ENCODE data around the gene CCDC201.

CCDC201 gene, protein sequence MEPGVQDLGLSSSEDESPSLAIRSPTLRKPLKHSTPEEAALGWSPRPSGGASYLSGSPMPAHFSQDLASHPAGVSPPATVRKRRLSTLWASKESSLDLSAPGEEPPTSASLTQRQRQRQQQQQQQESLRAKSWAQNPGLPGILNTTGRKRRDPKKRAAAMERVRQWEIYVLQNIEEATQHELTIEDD

DNA sequence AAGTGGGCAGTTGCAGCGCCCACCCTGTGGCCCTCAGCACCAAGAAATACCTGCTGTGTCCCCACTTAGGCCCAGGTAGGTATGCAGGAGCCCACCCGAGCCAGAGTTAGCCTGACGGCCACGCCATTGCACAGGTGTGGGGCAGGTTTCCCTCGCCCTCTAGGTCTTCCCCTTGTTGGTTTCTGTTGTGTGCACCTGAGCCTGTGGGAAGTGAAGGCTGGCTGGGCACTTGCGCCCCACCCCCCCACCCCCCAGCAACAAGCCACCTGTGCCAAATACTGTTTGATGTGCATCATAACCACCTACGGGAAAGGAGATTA lies at the start of gene CCDC201:
Gene CCDC201, minus strand, starts transcription at position 48 of the 320 bp plus-strand sequence. CDS start 75 bp downstream, outside the sequence.
- no peak within 1 kb of the TSS for H3K9ac ChIP-seq (ENCODE audit: low read depth, low read length)
- H3K4me1 ChIP-seq (ENCODE audit: insufficient read depth, low read length) = no peaks in the 10 kb centered on the region
- H3K9me3 ChIP-seq (ENCODE audit: control insufficient read depth, insufficient read depth, low read length) = no peaks in the 10 kb centered on the region; the same call in 1 of the 2 replicates
- H3K36me3 ChIP-seq (ENCODE audit: insufficient read depth, low read length) = no peaks in the 10 kb centered on the region

DNA sequence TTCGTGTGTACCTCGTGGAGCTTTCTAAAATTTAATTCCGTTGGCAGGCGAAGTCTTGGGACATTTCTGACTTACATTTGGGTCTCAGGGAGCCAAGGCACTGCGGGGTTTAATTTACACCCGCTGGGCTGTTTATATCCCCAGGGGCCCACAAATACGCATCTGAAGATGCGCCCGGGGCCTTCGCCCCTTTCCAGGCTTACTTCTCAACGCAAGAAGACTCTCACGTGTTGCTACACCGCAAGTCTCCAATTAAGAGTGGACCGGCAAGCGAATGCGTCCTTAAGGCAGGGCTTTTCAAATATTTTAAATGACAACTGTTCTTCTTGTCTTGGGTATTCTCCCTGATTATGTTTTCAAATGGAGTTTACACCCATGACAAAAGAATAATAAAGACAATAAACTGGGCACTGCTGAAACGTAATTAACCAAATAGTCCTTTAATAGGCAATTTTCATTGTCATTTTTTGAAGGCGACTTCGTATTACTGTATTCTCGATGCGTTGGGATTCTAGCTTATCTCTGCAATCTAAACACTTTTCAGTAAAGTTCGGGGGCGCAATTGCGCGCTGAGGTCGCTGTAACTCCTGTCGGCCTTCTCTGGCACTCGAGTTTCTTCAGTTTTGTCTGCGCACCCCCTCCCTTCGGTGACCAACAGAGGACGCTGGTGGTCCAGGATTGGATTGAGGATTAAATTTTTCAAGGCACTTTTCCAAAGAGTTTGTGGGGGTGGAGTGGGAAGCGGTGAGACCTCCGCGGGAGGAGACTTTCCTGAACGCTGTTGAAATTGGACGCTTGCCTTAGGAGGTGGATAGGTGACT lies 49.0 kb upstream of the CCDC201 start:
- Histone ChIP-seq H3K9ac (ENCODE audit: low read depth, low read length) (peak overlapping the region; percentile 52), H3K36me3 (ENCODE audit: insufficient read depth, low read length) (no peaks in the 10 kb centered on the region), H3K4me1 (ENCODE audit: insufficient read depth, low read length) (peaks cover 12% of the 10 kb centered on the region), H3K9me3 (ENCODE audit: control insufficient read depth, insufficient read depth, low read length) (no peaks in the 10 kb centered on the region)

DNA sequence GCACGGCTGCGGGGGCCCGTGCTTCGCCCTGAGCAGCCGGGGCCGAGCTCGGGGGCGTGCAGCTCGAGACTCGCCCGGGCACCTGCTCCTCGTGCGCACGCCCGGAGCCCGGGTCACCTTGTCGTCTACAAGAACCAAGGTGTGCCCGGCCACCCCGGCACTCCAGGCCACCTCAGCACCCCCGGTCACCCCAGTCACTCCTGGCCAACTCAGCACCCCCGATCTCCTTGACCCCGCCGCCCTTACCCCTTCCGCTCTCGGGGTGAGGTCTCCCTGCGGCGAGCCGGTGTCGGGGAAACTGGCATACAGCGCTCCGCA lies 48.5 kb upstream of the CCDC201 start:
- no peaks in the 10 kb centered on the region for H3K9me3 ChIP-seq (ENCODE audit: control insufficient read depth, insufficient read depth, low read length)
- peaks cover 12% of the 10 kb centered on the region for H3K4me1 ChIP-seq (ENCODE audit: insufficient read depth, low read length)
- H3K36me3 ChIP-seq (ENCODE audit: insufficient read depth, low read length) = no peaks in the 10 kb centered on the region
- peak overlapping the region; percentile 45 for H3K9ac ChIP-seq (ENCODE audit: low read depth, low read length)

DNA sequence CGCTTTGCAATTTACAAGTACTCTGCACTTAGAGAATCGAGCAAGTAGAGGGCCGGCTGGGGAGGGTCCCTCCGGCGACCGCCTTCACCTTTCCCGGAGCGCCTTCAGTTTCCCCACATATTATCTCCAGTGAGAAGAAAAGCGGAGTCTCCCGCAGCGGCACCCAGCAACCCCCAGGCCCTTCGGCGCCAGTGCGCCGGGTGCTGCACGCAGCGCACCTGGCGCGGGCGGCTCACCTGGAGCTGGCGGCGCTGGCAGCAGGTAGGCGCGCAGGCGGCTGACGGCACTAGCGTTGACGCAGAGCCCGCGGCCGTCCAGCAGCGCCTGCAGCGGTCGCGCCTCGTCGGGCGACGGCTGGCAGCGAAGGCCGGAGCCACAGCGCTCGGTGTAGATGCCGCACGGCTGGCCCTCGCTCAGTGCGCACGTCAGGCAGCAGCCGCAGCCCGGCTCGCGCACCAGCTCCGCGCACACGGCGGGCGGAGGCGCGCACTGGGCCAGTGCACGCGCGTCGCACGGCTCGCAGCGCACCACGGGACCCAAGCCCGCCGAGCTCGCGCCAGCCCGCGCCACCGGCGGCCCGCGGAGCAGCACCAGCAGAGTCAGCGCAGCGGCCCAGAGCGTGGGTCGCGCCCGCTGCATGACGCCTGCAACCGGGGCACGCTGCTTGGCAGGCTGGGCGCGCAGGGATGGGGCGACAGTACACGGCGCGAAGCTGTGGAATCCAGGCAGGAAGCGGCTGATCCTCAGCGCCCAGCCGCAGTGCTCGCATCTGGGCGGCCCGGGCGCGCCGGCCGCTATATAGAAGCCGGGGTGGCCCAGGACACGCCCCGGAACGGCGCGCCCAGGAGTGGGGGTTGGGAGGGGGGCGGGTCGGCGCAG lies 47.9 kb upstream of the CCDC201 start, which contains the start of gene IGFBP3:
Gene IGFBP3, minus strand, starts transcription at position 771 of the 879 bp plus-strand sequence. Its CDS starts 132 bp downstream, at position 639.
- H3K9ac ChIP-seq (ENCODE audit: low read depth, low read length) = peak within 1 kb of the TSS; percentile 45

DNA sequence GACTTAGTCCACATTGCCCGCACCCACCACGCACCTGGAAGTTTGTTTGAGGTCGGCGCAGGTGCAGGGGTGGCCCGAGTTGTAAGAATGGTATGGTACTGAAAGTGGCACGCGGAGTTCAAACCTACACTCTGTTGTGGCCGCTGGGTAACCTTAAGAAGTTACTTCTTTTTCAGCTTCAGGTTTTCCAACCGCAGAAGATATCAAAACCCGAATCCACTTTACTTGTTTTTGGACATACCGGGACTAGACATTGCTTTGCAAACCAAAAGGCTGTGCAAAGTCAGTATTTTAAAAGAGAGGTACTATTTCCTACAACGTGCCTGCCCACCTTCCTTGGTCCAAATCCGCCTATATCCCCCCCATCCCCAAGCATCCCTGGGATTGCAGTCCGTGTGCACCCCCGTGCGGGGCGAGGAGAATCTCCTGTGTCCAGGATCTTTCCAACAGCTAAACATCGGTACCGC lies 47.1 kb upstream of the CCDC201 start:
- H3K36me3 ChIP-seq (ENCODE audit: insufficient read depth, low read length) = no peaks in the 10 kb centered on the region
- H3K9ac ChIP-seq (ENCODE audit: low read depth, low read length) = peak overlapping the region; percentile 45; the same call in 1 of the 2 replicates
- peaks cover 12% of the 10 kb centered on the region for H3K4me1 ChIP-seq (ENCODE audit: insufficient read depth, low read length)
- H3K9me3 ChIP-seq (ENCODE audit: control insufficient read depth, insufficient read depth, low read length) = no peaks in the 10 kb centered on the region

More for the DNA sequence above, 47.9 kb upstream of the CCDC201 start, which contains the start of gene IGFBP3:
- no peaks in the 10 kb centered on the region for H3K9me3 ChIP-seq (ENCODE audit: control insufficient read depth, insufficient read depth, low read length)
- peaks cover 12% of the 10 kb centered on the region for H3K4me1 ChIP-seq (ENCODE audit: insufficient read depth, low read length)
- H3K36me3 ChIP-seq (ENCODE audit: insufficient read depth, low read length) = no peaks in the 10 kb centered on the region

DNA sequence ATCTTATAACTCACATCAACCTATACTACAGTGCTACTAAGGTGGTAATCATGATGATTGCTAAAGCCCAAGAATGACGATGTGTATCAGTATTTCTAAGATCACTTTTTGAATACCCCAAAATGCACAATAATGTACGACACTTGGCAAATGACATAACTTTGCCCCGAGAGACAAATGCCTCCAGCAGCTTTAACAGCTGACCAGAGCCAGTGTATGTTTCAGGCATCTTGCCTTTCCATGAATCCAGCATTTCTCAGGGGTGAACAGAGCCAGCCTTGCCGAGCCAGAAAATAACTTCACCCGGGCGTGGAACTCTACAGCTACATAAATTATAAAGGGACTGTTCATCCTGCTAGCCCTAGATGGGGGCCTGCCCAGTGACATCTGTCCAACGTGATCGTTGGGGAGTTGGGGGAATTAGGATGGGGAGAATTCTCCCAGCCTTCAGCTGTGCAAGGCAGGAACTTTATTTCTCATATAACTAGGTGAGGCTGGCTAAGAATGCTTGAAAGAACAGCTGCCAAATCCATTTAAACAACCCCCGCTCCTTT lies 46.4 kb upstream of the CCDC201 start:
- H3K4me1 ChIP-seq (ENCODE audit: insufficient read depth, low read length) = peaks cover 11% of the 10 kb centered on the region
- no peaks in the 10 kb centered on the region for H3K9me3 ChIP-seq (ENCODE audit: control insufficient read depth, insufficient read depth, low read length)
- H3K9ac ChIP-seq (ENCODE audit: low read depth, low read length) = no peak overlapping the region; the same call in 1 of the 2 replicates
- no peaks in the 10 kb centered on the region for H3K36me3 ChIP-seq (ENCODE audit: insufficient read depth, low read length)

DNA sequence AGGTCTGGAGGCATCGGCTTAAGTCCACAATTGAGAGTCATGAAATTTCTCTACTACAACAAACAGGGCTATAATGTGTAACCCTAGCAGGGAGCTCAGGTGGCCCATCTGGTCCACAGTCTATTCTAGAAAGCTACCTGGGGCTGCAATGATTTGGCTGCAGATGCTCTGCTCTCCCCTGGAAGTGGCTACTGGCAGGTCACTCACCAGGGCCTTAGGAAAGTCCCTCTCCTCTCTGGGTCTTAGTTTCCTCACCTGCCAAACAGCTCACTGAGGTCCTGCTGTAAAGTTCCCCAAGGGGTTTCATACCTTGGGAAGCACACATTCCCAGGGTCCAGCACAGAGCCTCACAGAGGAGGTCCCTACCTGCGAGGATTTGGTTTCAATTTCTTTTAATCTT lies 45.7 kb upstream of the CCDC201 start:
- H3K9ac ChIP-seq (ENCODE audit: low read depth, low read length) = no peak overlapping the region
- H3K4me1 ChIP-seq (ENCODE audit: insufficient read depth, low read length) = peaks cover 4% of the 10 kb centered on the region; the same call in 1 of the 2 replicates
- H3K9me3 ChIP-seq (ENCODE audit: control insufficient read depth, insufficient read depth, low read length) = no peaks in the 10 kb centered on the region
- no peaks in the 10 kb centered on the region for H3K36me3 ChIP-seq (ENCODE audit: insufficient read depth, low read length)

GRCh38 chr7:45917658-45918057 lies 44.8 kb upstream of the CCDC201 start:
- Histone ChIP-seq H3K9me3 (ENCODE audit: control insufficient read depth, insufficient read depth, low read length) (no peaks in the 10 kb centered on the region), H3K9ac (ENCODE audit: low read depth, low read length) (no peak overlapping the region), H3K36me3 (ENCODE audit: insufficient read depth, low read length) (no peaks in the 10 kb centered on the region), H3K4me1 (ENCODE audit: insufficient read depth, low read length) (peaks cover 4% of the 10 kb centered on the region; the same call in 1 of the 2 replicates)

DNA sequence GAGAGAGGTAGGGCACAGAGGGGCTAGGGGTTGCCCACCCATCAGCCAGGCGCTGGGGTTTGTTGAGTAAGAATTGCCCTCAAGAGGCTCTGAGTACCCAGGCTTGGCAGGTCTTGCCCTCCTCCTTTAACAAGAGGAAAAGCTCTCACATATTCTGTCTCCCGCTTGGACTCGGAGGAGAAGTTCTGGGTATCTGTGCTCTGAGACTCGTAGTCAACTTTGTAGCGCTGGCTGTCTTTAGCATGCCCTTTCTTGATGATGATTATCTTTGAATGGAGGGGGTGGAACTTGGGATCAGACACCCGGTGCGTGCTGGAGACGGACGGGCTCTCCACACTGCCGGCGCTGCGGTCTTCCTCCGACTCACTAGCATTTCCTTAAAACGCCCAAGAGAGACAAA lies 44.2 kb upstream of the CCDC201 start:
- no peaks in the 10 kb centered on the region for H3K9me3 ChIP-seq (ENCODE audit: control insufficient read depth, insufficient read depth, low read length)
- H3K36me3 ChIP-seq (ENCODE audit: insufficient read depth, low read length) = no peaks in the 10 kb centered on the region
- H3K9ac ChIP-seq (ENCODE audit: low read depth, low read length) = no peak overlapping the region
- peaks cover 4% of the 10 kb centered on the region; the same call in 1 of the 2 replicates for H3K4me1 ChIP-seq (ENCODE audit: insufficient read depth, low read length)

DNA sequence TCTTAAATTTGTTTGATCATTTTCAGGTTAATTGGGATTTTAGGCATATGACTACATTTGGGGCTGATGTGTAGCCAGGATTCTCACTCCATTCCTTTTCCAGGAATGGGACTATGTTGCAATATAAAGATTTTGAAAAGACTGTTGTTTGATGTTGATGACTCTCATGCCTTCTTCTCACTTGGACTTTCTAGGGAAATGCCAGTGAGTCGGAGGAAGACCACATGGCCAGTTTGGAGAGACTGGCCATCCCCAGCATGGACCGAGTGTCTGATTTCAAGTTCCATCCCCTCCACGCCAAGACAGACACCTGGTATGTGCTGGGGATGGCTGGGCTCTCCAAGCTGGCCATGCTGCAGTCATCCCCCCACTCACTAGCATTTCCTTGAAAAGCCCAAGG lies 42.7 kb upstream of the CCDC201 start:
- Histone ChIP-seq H3K4me1 (ENCODE audit: insufficient read depth, low read length) (peaks cover 4% of the 10 kb centered on the region; the same call in 1 of the 2 replicates), H3K9me3 (ENCODE audit: control insufficient read depth, insufficient read depth, low read length) (no peaks in the 10 kb centered on the region), H3K36me3 (ENCODE audit: insufficient read depth, low read length) (no peaks in the 10 kb centered on the region), H3K9ac (ENCODE audit: low read depth, low read length) (no peak overlapping the region)

DNA sequence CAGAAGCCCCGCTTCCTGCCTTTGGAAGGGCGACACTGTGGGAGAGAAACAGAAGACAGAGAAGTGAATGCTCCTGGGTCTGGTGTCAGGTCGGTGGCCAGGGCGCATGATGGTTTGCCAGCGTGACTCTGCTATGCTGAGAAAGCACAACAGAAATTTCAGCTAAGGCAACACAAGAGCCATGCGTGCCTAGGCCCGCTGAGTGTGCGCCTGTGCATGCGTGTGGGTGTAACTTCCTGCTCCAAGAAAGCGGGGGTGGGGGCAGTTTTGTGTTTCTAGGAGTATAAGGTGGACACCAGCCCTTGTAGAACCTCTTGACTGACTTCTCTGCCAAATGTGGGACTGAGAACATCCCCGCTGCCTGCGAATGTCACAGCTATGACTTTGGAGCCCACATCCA lies 42.0 kb upstream of the CCDC201 start:
- Histone ChIP-seq H3K9ac (ENCODE audit: low read depth, low read length) (no peak overlapping the region), H3K4me1 (ENCODE audit: insufficient read depth, low read length) (peaks cover 4% of the 10 kb centered on the region; the same call in 1 of the 2 replicates), H3K36me3 (ENCODE audit: insufficient read depth, low read length) (no peaks in the 10 kb centered on the region), H3K9me3 (ENCODE audit: control insufficient read depth, insufficient read depth, low read length) (no peaks in the 10 kb centered on the region)

- H3K9me3 ChIP-seq (ENCODE audit: control insufficient read depth, insufficient read depth, low read length) = no peaks in the 10 kb centered on the region
- no peak overlapping the region for H3K9ac ChIP-seq (ENCODE audit: low read depth, low read length)
- no peaks in the 10 kb centered on the region for H3K36me3 ChIP-seq (ENCODE audit: insufficient read depth, low read length)
- peaks cover 3% of the 10 kb centered on the region; the same call in 1 of the 2 replicates for H3K4me1 ChIP-seq (ENCODE audit: insufficient read depth, low read length)
Measured at GRCh38 chr7:45912972-45913371, 40.1 kb upstream of the CCDC201 start.

- Histone ChIP-seq H3K9ac (ENCODE audit: low read depth, low read length) (no peak overlapping the region), H3K36me3 (ENCODE audit: insufficient read depth, low read length) (no peaks in the 10 kb centered on the region), H3K4me1 (ENCODE audit: insufficient read depth, low read length) (no peaks in the 10 kb centered on the region), H3K9me3 (ENCODE audit: control insufficient read depth, insufficient read depth, low read length) (no peaks in the 10 kb centered on the region)
Measured at GRCh38 chr7:45911311-45911710, 38.4 kb upstream of the CCDC201 start.

GRCh38 chr7:45910855-45911254 lies 38.0 kb upstream of the CCDC201 start:
- H3K36me3 ChIP-seq (ENCODE audit: insufficient read depth, low read length) = no peaks in the 10 kb centered on the region
- H3K9me3 ChIP-seq (ENCODE audit: control insufficient read depth, insufficient read depth, low read length) = no peaks in the 10 kb centered on the region
- no peak overlapping the region for H3K9ac ChIP-seq (ENCODE audit: low read depth, low read length)
- H3K4me1 ChIP-seq (ENCODE audit: insufficient read depth, low read length) = no peaks in the 10 kb centered on the region

Measured in ES-I3 (cell line).